GM12878 (cell line): ENCODE data around the gene ZFAND2A. TPM values are rescaled to one million over a fixed set of nuclear protein-coding genes. Genes with fewer than 3 reads are reported as not detected.
"Not testable (repeated sequence)": the region's sequence is repeated elsewhere in the genome, so short reads cannot be mapped to it uniquely, and the experiment has no call there.

ENCODE experiments used
- ATAC-seq: fragments of 200-7000 bp; cut with Tn5 transposase; 3 replicates; pipeline ENCODE4 v1.9.1; 2020; ENCODE audit warnings: mild to moderate bottlenecking, moderate library complexity
- BruUV-seq: library from RNA; stranded (reverse); fragments of 400-500 nt; replicated peaks from 2 replicates; lab custom pipeline; 2021; lab: Mats Ljungman, UMichigan
- CTCF ChIA-PET: fragments of 300-600 bp; sonication (Branson Sonifier 250); formaldehyde crosslinking; extraction: SDS; loops from one replicate; lab custom pipeline; 2021; ENCODE audit warnings: inconsistent platforms; lab: Yijun Ruan, JAX
- POLR2A ChIA-PET: fragments of 350-600 bp; formaldehyde crosslinking; extraction: SDS; loops from one replicate; lab custom pipeline; 2021; ENCODE audit warnings: inconsistent platforms; lab: Charles Lee
- RAD21 ChIA-PET: fragments of 300-600 bp; sonication (Branson Sonifier 250); formaldehyde crosslinking; loops from one replicate; lab custom pipeline; 2023; ENCODE audit warnings: antibody characterized with exemption; ENCODE audit not compliant: unreplicated experiment; lab: Charles Lee
- SMC1A ChIA-PET: fragments of 300-600 bp; sonication (Branson Sonifier 250); formaldehyde crosslinking; loops from one replicate; lab custom pipeline; 2023; ENCODE audit not compliant: unreplicated experiment, uncharacterized antibody; lab: Charles Lee
- DNase-seq: peaks from one replicate; pipeline ENCODE4 v3.0.0-alpha.2; 2011; ENCODE audit warnings: low read depth, low spot score
- FAIRE-seq: peaks from 3 replicates; lab custom pipeline; 2011; peaks lifted over from hg19 to GRCh38; lab: Jason Lieb, UNC
- H2AFZ ChIP-seq: 2 replicates; pipeline ENCODE4 v1.6.0; 2011; ENCODE audit warnings: low read depth, low read length, control low read depth; ENCODE audit not compliant: control insufficient read depth
- H3K27ac ChIP-seq: 2 replicates; pipeline ENCODE4 v1.5.1; 2011; ENCODE audit warnings: control low read depth; ENCODE audit not compliant: control insufficient read depth, insufficient read depth
- H3K27me3 ChIP-seq, 2 experiments: replicated peaks in 1 of 2; 2 replicates each; pipeline versions ENCODE4 v1.6.0 to v1.6.1; 2011; ENCODE audit warnings: low read length in 1 of 2; ENCODE audit not compliant: control insufficient read depth in 2 of 2, insufficient read depth in 2 of 2
- H3K36me3 ChIP-seq, 2 experiments: 2 replicates each; pipeline ENCODE4 v1.5.1; 2011; ENCODE audit warnings: low read length in 1 of 2; ENCODE audit not compliant: control insufficient read depth in 2 of 2, insufficient read depth in 2 of 2
- H3K4me1 ChIP-seq: 2 replicates; pipeline ENCODE4 v1.6.1; 2011; ENCODE audit warnings: mild to moderate bottlenecking, low read length, moderate library complexity, mixed read lengths; ENCODE audit not compliant: control insufficient read depth, insufficient read depth
- H3K4me2 ChIP-seq: 2 replicates; pipeline ENCODE4 v1.6.0; 2011; ENCODE audit warnings: control low read depth; ENCODE audit not compliant: control insufficient read depth, insufficient read depth
- H3K4me3 ChIP-seq: fragments of 200-600 bp; sonication (generic); 2 replicates; pipeline ENCODE4 v1.5.1; 2016
- H3K79me2 ChIP-seq: 2 replicates; pipeline ENCODE4 v1.6.0; 2011; ENCODE audit warnings: low read length; ENCODE audit not compliant: control insufficient read depth, insufficient read depth
- H3K9ac ChIP-seq: 2 replicates; pipeline ENCODE4 v1.8.0; 2011; ENCODE audit warnings: low read length, control low read depth, mixed read lengths; ENCODE audit not compliant: control insufficient read depth, insufficient read depth
- H3K9me3 ChIP-seq: replicated peaks from 3 replicates; pipeline ENCODE4 v1.5.1; 2011; ENCODE audit warnings: mild to moderate bottlenecking, low read length; ENCODE audit not compliant: control insufficient read depth, insufficient read depth
- H4K20me1 ChIP-seq: 2 replicates; pipeline ENCODE4 v1.6.0; 2011; ENCODE audit not compliant: control insufficient read depth, insufficient read depth
- CREM ChIP-seq: IDR thresholded peaks from 2 replicates; pipeline ENCODE4 v1.6.1; 2014; ENCODE audit warnings: antibody characterized with exemption, low read depth
- PKNOX1 ChIP-seq: fragments of 450-650 bp; IDR thresholded peaks from 2 replicates; pipeline ENCODE4 v1.6.1; 2016; ENCODE audit warnings: mild to moderate bottlenecking
- WGBS: methylation state at CpG from one replicate; pipeline ENCODE4 v1.1.6; 2016; ENCODE audit warnings: low lambda C conversion rate; ENCODE audit not compliant: insufficient replicate concordance, insufficient coverage; ENCODE audit errors: missing lambda C conversion rate; 5-methylcytosine and 5-hydroxymethylcytosine counted together
- in situ Hi-C: fragments of 300-500 bp; cut with MboI; formaldehyde crosslinking; loops from 9 replicates; pipeline ENCODE4 v1.14.3; 2018; ENCODE audit warnings: mixed read lengths
- intact Hi-C: fragments of 100-400 bp; cut with micrococcal nuclease; formaldehyde crosslinking; loops from one replicate; pipeline ENCODE4 v1.14.2; 2022; ENCODE audit not compliant: unreplicated experiment
- polyA plus RNA-seq, 11 experiments: library from polyadenylated mRNA; depleted of rRNA in 4 of 11; unstranded in 6 of 11; stranded (reverse) in 5 of 11; fragments of >200 nt; fragmentation: Nextera tagmentation in 4 of 11; fragmentation: Illumina TruSeq in 1 of 11; extraction: Ambion mirVana in 4 of 11; extraction: Trizol in 1 of 11; gene quantifications; 1 replicate in 1 of 11; 2 replicates in 10 of 11; pipeline versions ENCODE4 v1.2.1 to v1.2.3, GENCODE V29; 2011 to 2016; ENCODE audit warnings: inconsistent platforms in 2 of 11, missing spikeins in 2 of 11, low read depth in 1 of 11
- total RNA-seq, 4 experiments: library from RNA; depleted of rRNA in 3 of 4; stranded (reverse); fragments of >200 nt in 3 of 4; fragmentation: Illumina TruSeq in 1 of 4; extraction: Trizol in 1 of 4; gene quantifications; 2 replicates each; pipeline versions ENCODE4 v1.2.1 to v1.2.3, GENCODE V29; 2013 to 2021

ZFAND2A gene
- total and polyA plus RNA-seq, 10 of the 15 experiments (the other 5 are each of a cell fraction or from before 2014, with no cell fraction given), result 14.8 to 39.9 (median 20.8) TPM

- FAIRE-seq, result no peak
- CTCF ChIA-PET, result no interaction called here
These were observed 42.6 kb downstream of the ZFAND2A start for GRCh38 chr7:1117321-1117928.

GRCh38 chr7:1116383-1117008 is 43.5 kb downstream of the ZFAND2A start:
- H3K36me3 ChIP-seq, H3K79me2 ChIP-seq, POLR2A ChIA-PET, FAIRE-seq, H3K4me3 ChIP-seq, H3K9me3 ChIP-seq, H3K4me1 ChIP-seq, DNase-seq, SMC1A ChIA-PET, H3K27me3 ChIP-seq, H3K9ac ChIP-seq, H2AFZ ChIP-seq, intact Hi-C loops, ATAC-seq, RAD21 ChIA-PET, in situ Hi-C loops, BruUV-seq, H3K27ac ChIP-seq, H4K20me1 ChIP-seq, H3K4me2 ChIP-seq, CTCF ChIA-PET: not testable (repeated sequence)
- 93% methylated on average over 29 of the region's 49 CpGs for WGBS

More at GRCh38 chr7:1117321-1117928, 42.6 kb downstream of the ZFAND2A start:
- H3K9ac ChIP-seq, result no peak overlapping the region
- H2AFZ ChIP-seq, result no peak overlapping the region
- H3K4me3 ChIP-seq, result no peak overlapping the region
- peaks cover 0 to 1% of the 10 kb centered on the region in 2 experiments; a peak in 2 of 4 replicates for H3K36me3 ChIP-seq
- ChIA-PET SMC1A (interaction anchor here (0.6 to 0.9 kb wide), 2 partner anchors 14 to 124 kb away, joined by 3 read pairs; no protein-coding TSS in a partner anchor), POLR2A (no interaction called here), RAD21 (no interaction called here)
- in situ Hi-C loops (no loop called here), intact Hi-C loops (no loop called here)
- ATAC-seq (no peak), DNase-seq (no peak)
- H4K20me1 ChIP-seq, result no peaks in the 10 kb centered on the region
- H3K9me3 ChIP-seq, result no peaks in the 10 kb centered on the region
- no peaks in the 10 kb centered on the region for H3K27me3 ChIP-seq
- H3K27ac ChIP-seq, result no peak overlapping the region
- H3K4me2 ChIP-seq, result no peak overlapping the region
- H3K79me2 ChIP-seq, result no peaks in the 10 kb centered on the region
- H3K4me1 ChIP-seq, result 0 out of 2 replicates have a peak, but pooled peaks cover under 1% of the 10 kb centered on the region
- TF ChIP-seq PKNOX1, result no peak
- 0 out of 2 replicates have a peak, but pooled peaks have one; percentile 13 for TF ChIP-seq CREM
- BruUV-seq, result no TSS peak
- WGBS, result 94% methylated on average over 37 of the region's 38 CpGs
